Transverse colon (tissue), 3 donors: ENCODE measurements around the gene ITGA1.

Experiments
- POLR2A ChIP-seq: fragments of 450-650 bp; IDR thresholded peaks from one replicate; pipeline ENCODE4 v1.6.1; 2016; ENCODE audit warnings: antibody characterized with exemption, mild to moderate bottlenecking, moderate library complexity
- TF ChIP-seq, protein P1 (sequence below), 5 experiments: fragments of 200-600 bp in 3 of 5; fragments of 450-650 bp in 2 of 5; sonication (generic) in 3 of 5; IDR thresholded peaks; 1 replicate in 2 of 5; 2 replicates in 3 of 5; pipeline ENCODE4 v1.5.1; 2016 to 2017; ENCODE audit warnings: antibody characterized with exemption in 5 of 5, inconsistent platforms in 3 of 5, mild to moderate bottlenecking in 2 of 5, moderate library complexity in 1 of 5

GRCh38 chr5:52894451-52894850 is 106.7 kb downstream of the ITGA1 start:
- TF ChIP-seq, protein P1, sequence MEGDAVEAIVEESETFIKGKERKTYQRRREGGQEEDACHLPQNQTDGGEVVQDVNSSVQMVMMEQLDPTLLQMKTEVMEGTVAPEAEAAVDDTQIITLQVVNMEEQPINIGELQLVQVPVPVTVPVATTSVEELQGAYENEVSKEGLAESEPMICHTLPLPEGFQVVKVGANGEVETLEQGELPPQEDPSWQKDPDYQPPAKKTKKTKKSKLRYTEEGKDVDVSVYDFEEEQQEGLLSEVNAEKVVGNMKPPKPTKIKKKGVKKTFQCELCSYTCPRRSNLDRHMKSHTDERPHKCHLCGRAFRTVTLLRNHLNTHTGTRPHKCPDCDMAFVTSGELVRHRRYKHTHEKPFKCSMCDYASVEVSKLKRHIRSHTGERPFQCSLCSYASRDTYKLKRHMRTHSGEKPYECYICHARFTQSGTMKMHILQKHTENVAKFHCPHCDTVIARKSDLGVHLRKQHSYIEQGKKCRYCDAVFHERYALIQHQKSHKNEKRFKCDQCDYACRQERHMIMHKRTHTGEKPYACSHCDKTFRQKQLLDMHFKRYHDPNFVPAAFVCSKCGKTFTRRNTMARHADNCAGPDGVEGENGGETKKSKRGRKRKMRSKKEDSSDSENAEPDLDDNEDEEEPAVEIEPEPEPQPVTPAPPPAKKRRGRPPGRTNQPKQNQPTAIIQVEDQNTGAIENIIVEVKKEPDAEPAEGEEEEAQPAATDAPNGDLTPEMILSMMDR (IDR thresholded peaks at IDR 0.05) = no peak
- TF ChIP-seq POLR2A = no peak
